RWPE2 (cell line): ENCODE results near the gene LRRN2.

Experiments
- ATAC-seq: fragments of 200-7000 bp; cut with Tn5 transposase; 3 replicates; pipeline ENCODE4 v1.9.1; 2021; ENCODE audit warnings: low read depth
- DNase-seq: peaks from one replicate; pipeline ENCODE4 v3.0.0-alpha.2; 2020; ENCODE audit warnings: low spot score
- H3K27ac ChIP-seq: fragments of 450-650 bp; 2 replicates; pipeline ENCODE4 v1.5.1; 2017; ENCODE audit warnings: mild to moderate bottlenecking; ENCODE audit not compliant: poor library complexity, severe bottlenecking
- H3K27me3 ChIP-seq: fragments of 250-450 bp; sonication (Bioruptor Pico); 2 replicates; pipeline ENCODE4 v1.5.1; 2021; ENCODE audit warnings: mild to moderate bottlenecking, moderate library complexity; ENCODE audit not compliant: insufficient read depth, poor library complexity, severe bottlenecking
- H3K36me3 ChIP-seq: fragments of 250-450 bp; sonication (Bioruptor Pico); 2 replicates; pipeline ENCODE4 v1.5.1; 2020; ENCODE audit warnings: low read depth, mild to moderate bottlenecking, moderate library complexity
- H3K4me1 ChIP-seq: fragments of 250-450 bp; sonication (Bioruptor Pico); 2 replicates; pipeline ENCODE4 v1.5.1; 2021; ENCODE audit warnings: mild to moderate bottlenecking, moderate library complexity; ENCODE audit not compliant: insufficient read depth, poor library complexity, severe bottlenecking
- H3K4me3 ChIP-seq: fragments of 250-450 bp; sonication (Bioruptor Pico); 2 replicates; pipeline ENCODE4 v1.5.1; 2021; ENCODE audit warnings: mild to moderate bottlenecking, moderate library complexity; ENCODE audit not compliant: severe bottlenecking
- H3K9me3 ChIP-seq: fragments of 250-450 bp; sonication (Bioruptor Pico); 2 replicates; pipeline ENCODE4 v1.5.1; 2021; ENCODE audit warnings: mild to moderate bottlenecking, moderate library complexity; ENCODE audit not compliant: severe bottlenecking
- CTCF ChIP-seq: fragments of 450-650 bp; IDR thresholded peaks from one replicate; pipeline ENCODE4 v1.5.1; 2017; ENCODE audit warnings: mild to moderate bottlenecking, moderate library complexity; ENCODE audit not compliant: poor library complexity, severe bottlenecking

LRRN2 gene

GRCh38 chr1:204588826-204589225 is 96.7 kb downstream of the LRRN2 start:
- no peak overlapping the region for H3K27ac ChIP-seq
- TF ChIP-seq CTCF, result no peak

GRCh38 chr1:204587621-204588020 is 97.9 kb downstream of the LRRN2 start:
- H3K4me3 ChIP-seq, result no peak overlapping the region
- no peak for DNase-seq
- peaks cover 15% of the 10 kb centered on the region for H3K4me1 ChIP-seq
- no peak overlapping the region for H3K27ac ChIP-seq
- no peaks in the 10 kb centered on the region for H3K9me3 ChIP-seq
- no peak for ATAC-seq
- H3K36me3 ChIP-seq, result no peaks in the 10 kb centered on the region
- no peaks in the 10 kb centered on the region for H3K27me3 ChIP-seq
- no peak for TF ChIP-seq CTCF

More at GRCh38 chr1:204588826-204589225, 96.7 kb downstream of the LRRN2 start:
- DNase-seq (no peak), ATAC-seq (no peak)
- Histone ChIP-seq H3K9me3 (no peaks in the 10 kb centered on the region), H3K4me1 (peaks cover 16% of the 10 kb centered on the region), H3K4me3 (no peak overlapping the region), H3K36me3 (no peaks in the 10 kb centered on the region), H3K27me3 (no peaks in the 10 kb centered on the region)

GRCh38 chr1:204584699-204585372 is 100.7 kb downstream of the LRRN2 start:
- ATAC-seq (no peak), DNase-seq (no peak)
- TF ChIP-seq CTCF, result no peak
- Histone ChIP-seq H3K27me3 (no peaks in the 10 kb centered on the region), H3K9me3 (no peaks in the 10 kb centered on the region), H3K36me3 (no peaks in the 10 kb centered on the region), H3K27ac (no peak overlapping the region), H3K4me1 (no peaks in the 10 kb centered on the region), H3K4me3 (no peak overlapping the region)

GRCh38 chr1:204583909-204584632 is 101.5 kb downstream of the LRRN2 start:
- no peak for DNase-seq
- Histone ChIP-seq H3K9me3 (no peaks in the 10 kb centered on the region), H3K27ac (no peak overlapping the region), H3K4me1 (no peaks in the 10 kb centered on the region), H3K4me3 (no peak overlapping the region), H3K27me3 (no peaks in the 10 kb centered on the region), H3K36me3 (no peaks in the 10 kb centered on the region)
- TF ChIP-seq CTCF, result no peak
- ATAC-seq, result no peak

- H3K36me3 ChIP-seq, result no peaks in the 10 kb centered on the region
- H3K4me3 ChIP-seq, result no peak overlapping the region
- H3K9me3 ChIP-seq, result no peaks in the 10 kb centered on the region
- H3K4me1 ChIP-seq, result no peaks in the 10 kb centered on the region
- no peak for TF ChIP-seq CTCF
- H3K27ac ChIP-seq, result no peak overlapping the region
- no peaks in the 10 kb centered on the region for H3K27me3 ChIP-seq
- DNase-seq, result no peak
- no peak for ATAC-seq
Observed at GRCh38 chr1:204581759-204582158, 103.8 kb downstream of the LRRN2 start.
